CD4-positive, alpha-beta T cell (primary cell): ENCODE data around the gene SMYD3. TPM values are rescaled to one million over a fixed set of nuclear protein-coding genes. Genes with fewer than 3 reads are reported as not detected.

ENCODE experiments used
- ATAC-seq: fragments of 200-7000 bp; cut with Tn5 transposase; one replicate; pipeline ENCODE4 v1.10.0; 2022; ENCODE audit warnings: mild to moderate bottlenecking; ENCODE audit not compliant: poor library complexity
- CTCF ChIA-PET: fragments of 350-600 bp; sonication (Branson Sonifier 250); formaldehyde crosslinking; loops from one replicate; lab custom pipeline; 2021; ENCODE audit warnings: antibody characterized with exemption, inconsistent platforms; lab: Charles Lee
- POLR2A ChIA-PET: fragments of 350-600 bp; sonication (Branson Sonifier 250); formaldehyde crosslinking; loops from one replicate; lab custom pipeline; 2021; ENCODE audit warnings: antibody characterized with exemption, inconsistent platforms; lab: Charles Lee
- DNase-seq, 14 experiments: peaks; one replicate each; pipeline ENCODE4 v3.0.0-alpha.2; 2013 to 2020; ENCODE audit warnings: mixed read lengths in 2 of 14
- H3K27ac ChIP-seq, 2 donors: one replicate each; pipeline versions ENCODE4 v1.5.1 to v1.7.0; 2013; ENCODE audit warnings: low read length in 2 of 2, low read depth in 1 of 2, mild to moderate bottlenecking in 1 of 2
- H3K27me3 ChIP-seq, 2 experiments: 1 replicate in 1 of 2; 2 replicates in 1 of 2; pipeline versions ENCODE4 v1.6.1 to v1.7.0; 2013; ENCODE audit warnings: low read length in 2 of 2, control low read depth in 1 of 2, mild to moderate bottlenecking in 1 of 2, moderate library complexity in 1 of 2; ENCODE audit not compliant: insufficient read depth in 2 of 2, control insufficient read depth in 1 of 2
- H3K36me3 ChIP-seq: one replicate; pipeline ENCODE4 v1.6.1; 2013; ENCODE audit warnings: low read length, control low read depth; ENCODE audit not compliant: insufficient read depth
- H3K4me1 ChIP-seq: one replicate; pipeline ENCODE4 v1.6.1; 2013; ENCODE audit warnings: low read length, control low read depth; ENCODE audit not compliant: insufficient read depth
- H3K4me3 ChIP-seq: one replicate; pipeline ENCODE4 v1.5.1; 2013; ENCODE audit warnings: mild to moderate bottlenecking, low read length, moderate library complexity
- H3K9me3 ChIP-seq, 2 experiments: 1 replicate in 1 of 2; 2 replicates in 1 of 2; pipeline versions ENCODE4 v1.6.1 to v1.7.0; 2013; ENCODE audit warnings: low read length in 2 of 2, mild to moderate bottlenecking in 2 of 2, control low read depth in 1 of 2, moderate library complexity in 1 of 2; ENCODE audit not compliant: control insufficient read depth in 1 of 2, insufficient read depth in 1 of 2
- H3K27ac Mint-ChIP-seq: one replicate; pipeline ENCODE4 v1.8.0; 2020; ENCODE audit warnings: mixed read lengths
- H3K27me3 Mint-ChIP-seq: one replicate; pipeline ENCODE4 v1.8.0; 2021; ENCODE audit warnings: mixed read lengths
- H3K36me3 Mint-ChIP-seq: one replicate; pipeline ENCODE4 v1.8.0; 2021; ENCODE audit warnings: low read depth, mixed read lengths
- H3K4me1 Mint-ChIP-seq: one replicate; pipeline ENCODE4 v1.8.0; 2021; ENCODE audit warnings: low read depth, mixed read lengths
- H3K4me3 Mint-ChIP-seq: one replicate; pipeline ENCODE4 v1.8.0; 2020; ENCODE audit warnings: mild to moderate bottlenecking, mixed read lengths
- H3K9me3 Mint-ChIP-seq: one replicate; pipeline ENCODE4 v1.8.0; 2020; ENCODE audit warnings: mixed read lengths
- CTCF ChIP-seq: fragments of 200-600 bp; IDR thresholded peaks from one replicate; pipeline ENCODE4 v1.8.0; 2022; ENCODE audit warnings: antibody characterized with exemption, mild to moderate bottlenecking
- intact Hi-C, 2 experiments: fragments of 100-400 bp; cut with DNase I in 1 of 2; cut with micrococcal nuclease in 1 of 2; formaldehyde crosslinking; loops; one replicate each; pipeline versions ENCODE4 v1.15.1 to v1.9.0; 2023 to 2025; cut with DNase I, micrococcal nuclease
- total RNA-seq, 174 experiments: library from RNA in 2 of 174; stranded (reverse) in 2 of 174; gene quantifications; one replicate each; pipeline ENCODE4 v1.2.3 and lab custom pipeline; 2021 to 2026

Gene SMYD3
- total RNA-seq, 2 experiments from 2014 or later = 18.8 to 19.6 TPM

GRCh38 chr1:246425895-246426294 is 81.2 kb downstream of the SMYD3 start:
- H3K9me3 Mint-ChIP-seq = peaks cover 6% of the 10 kb centered on the region
- intact Hi-C loops = no loop called here
- CTCF ChIA-PET = no interaction called here

GRCh38 chr1:246425139-246425794 is 81.8 kb downstream of the SMYD3 start:
- H3K9me3 Mint-ChIP-seq = peaks cover 5% of the 10 kb centered on the region
- H3K4me1 Mint-ChIP-seq = peaks cover 4% of the 10 kb centered on the region
- ATAC-seq (no peak), DNase-seq (no peak)
- intact Hi-C loops = no loop called here
- Histone ChIP-seq H3K4me3 (no peak overlapping the region), H3K4me1 (no peaks in the 10 kb centered on the region), H3K27me3 (no peaks in the 10 kb centered on the region), H3K36me3 (no peaks in the 10 kb centered on the region), H3K9me3 (no peaks in the 10 kb centered on the region), H3K27ac (no peak overlapping the region)
- no peak overlapping the region for H3K4me3 Mint-ChIP-seq
- TF ChIP-seq CTCF = no peak
- H3K36me3 Mint-ChIP-seq = peaks cover 11% of the 10 kb centered on the region
- CTCF ChIA-PET = no interaction called here
- H3K27ac Mint-ChIP-seq = no peak overlapping the region
- POLR2A ChIA-PET = no interaction called here
- H3K27me3 Mint-ChIP-seq = no peaks in the 10 kb centered on the region

More at GRCh38 chr1:246425895-246426294, 81.2 kb downstream of the SMYD3 start:
- H3K36me3 ChIP-seq = no peaks in the 10 kb centered on the region
- H3K27ac ChIP-seq = no peak overlapping the region
- Mint-ChIP-seq H3K4me1 (no peaks in the 10 kb centered on the region), H3K4me3 (no peak overlapping the region), H3K36me3 (peaks cover 5% of the 10 kb centered on the region), H3K27ac (no peak overlapping the region), H3K27me3 (no peaks in the 10 kb centered on the region)
- no peak overlapping the region for H3K4me3 ChIP-seq
- ATAC-seq (no peak), DNase-seq (no peak)
- POLR2A ChIA-PET = no interaction called here
- no peaks in the 10 kb centered on the region for H3K27me3 ChIP-seq
- no peaks in the 10 kb centered on the region for H3K4me1 ChIP-seq
- H3K9me3 ChIP-seq = no peaks in the 10 kb centered on the region
- TF ChIP-seq CTCF = no peak

- H3K27me3 ChIP-seq = no peaks in the 10 kb centered on the region
- ChIA-PET POLR2A (no interaction called here), CTCF (no interaction called here)
- intact Hi-C loops = no loop called here
- H3K4me1 Mint-ChIP-seq = peaks cover 4% of the 10 kb centered on the region
- ATAC-seq (no peak), DNase-seq (no peak)
- H3K4me3 Mint-ChIP-seq = no peak overlapping the region
- H3K27ac ChIP-seq = no peak overlapping the region
- H3K4me3 ChIP-seq = no peak overlapping the region
- H3K9me3 ChIP-seq = peaks cover 0 to 8% of the 10 kb centered on the region in 2 experiments
- H3K36me3 Mint-ChIP-seq = peaks cover 43% of the 10 kb centered on the region
- H3K27ac Mint-ChIP-seq = no peak overlapping the region
- H3K36me3 ChIP-seq = no peaks in the 10 kb centered on the region
- no peaks in the 10 kb centered on the region for H3K27me3 Mint-ChIP-seq
- no peaks in the 10 kb centered on the region for H3K4me1 ChIP-seq
- TF ChIP-seq CTCF = no peak
- H3K9me3 Mint-ChIP-seq = peaks cover 6% of the 10 kb centered on the region
Measured at GRCh38 chr1:246420300-246420699, 86.8 kb downstream of the SMYD3 start.
